Measurements from ENCODE around the gene FZR1.
"Not testable (repeated sequence)": the region's sequence is repeated elsewhere in the genome, so short reads cannot be mapped to it uniquely, and the experiment has no call there.

Gene FZR1

GRCh38 chr19:3503036-3503572 is 3.0 kb upstream of the FZR1 start:
- Histone ChIP-seq H3K4me2 (ENCODE audit: low read length) (no peak overlapping the region), H3K9ac (ENCODE audit: low read depth, low read length) (no peak overlapping the region), H3K27me3 (ENCODE audit: control insufficient read depth, insufficient read depth, low read length) (no peaks in the 10 kb centered on the region), H3K4me3 (ENCODE audit: low read length) (no peak overlapping the region), H3K4me1 (ENCODE audit: control insufficient read depth, insufficient read depth, low read length) (peaks cover 16% of the 10 kb centered on the region), H3K36me3 (ENCODE audit: insufficient read depth, low read length) (no peaks in the 10 kb centered on the region), H3K9me3 (replicated peaks; ENCODE audit: low read length) (no peaks in the 10 kb centered on the region)

DNA sequence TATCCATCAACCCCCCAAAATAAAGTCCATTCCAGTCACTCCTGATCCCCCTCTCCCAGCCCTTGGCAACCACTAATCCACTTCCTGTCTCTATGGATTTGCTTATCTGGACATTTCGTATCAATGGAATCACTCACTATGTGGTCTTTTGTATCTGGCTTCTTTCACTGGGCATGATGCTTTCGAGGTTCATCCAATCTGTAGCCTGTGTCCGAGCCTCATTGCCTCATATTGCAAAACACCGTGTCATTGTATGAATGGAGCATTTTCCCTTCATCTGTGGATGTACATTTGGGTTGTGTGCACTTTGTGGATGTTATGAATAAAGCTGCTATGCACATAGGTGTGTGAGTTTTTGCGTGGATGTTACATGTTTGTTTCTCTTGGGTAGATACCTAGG is 1.4 kb upstream of the FZR1 start:
- H3K4me1 ChIP-seq (ENCODE audit: control insufficient read depth, insufficient read depth, low read length), result peaks cover 28% of the 10 kb centered on the region

GRCh38 chr19:3506384-3507340 is 551 bp downstream of the FZR1 start:
- peaks cover 30% of the 10 kb centered on the region for H3K4me1 ChIP-seq (ENCODE audit: control insufficient read depth, insufficient read depth, low read length)

More for the DNA sequence above, 1.4 kb upstream of the FZR1 start:
- Histone ChIP-seq H3K9me3 (replicated peaks; ENCODE audit: low read length) (no peaks in the 10 kb centered on the region), H3K27me3 (ENCODE audit: control insufficient read depth, insufficient read depth, low read length) (no peaks in the 10 kb centered on the region), H3K4me2 (ENCODE audit: low read length) (no peak overlapping the region), H3K36me3 (ENCODE audit: insufficient read depth, low read length) (peaks cover 4% of the 10 kb centered on the region), H3K4me3 (ENCODE audit: low read length) (no peak overlapping the region), H3K9ac (ENCODE audit: low read depth, low read length) (no peak overlapping the region)

DNA sequence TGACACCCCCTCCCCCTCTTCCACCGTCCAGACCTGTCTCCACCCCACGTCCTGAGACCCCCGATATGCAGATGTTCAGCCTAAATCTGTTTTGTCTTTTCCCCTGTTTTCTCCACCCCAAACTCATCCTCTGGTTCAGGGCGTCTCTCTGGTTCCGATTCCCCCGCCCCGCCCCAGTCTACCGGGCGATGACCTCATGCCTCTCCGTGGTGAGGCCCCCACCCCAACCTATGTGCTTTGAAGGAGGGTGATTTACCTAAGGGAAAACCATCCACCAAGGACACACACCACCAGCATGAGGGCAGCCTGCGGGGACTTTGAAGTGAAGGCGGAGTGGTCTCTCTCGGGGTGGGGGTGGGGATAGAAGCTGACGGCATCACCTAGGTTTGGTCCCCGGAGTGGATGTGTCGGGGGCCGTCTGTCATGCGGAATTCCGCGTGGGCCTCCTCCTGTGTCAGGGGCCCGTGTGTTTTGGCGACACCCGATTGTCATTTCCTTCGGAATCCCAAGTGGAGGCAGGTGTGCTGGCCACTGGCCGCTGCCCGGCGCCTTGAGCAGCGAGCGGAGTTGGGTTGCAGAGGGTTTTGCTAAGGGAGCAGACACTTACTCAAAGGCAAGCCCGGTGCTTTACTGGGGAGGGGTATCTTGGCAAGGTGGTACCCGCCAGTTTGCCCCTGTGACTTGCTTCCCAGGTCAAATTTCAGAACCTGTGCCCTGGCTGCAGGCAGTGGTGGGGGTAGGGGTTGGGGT is 1.4 kb downstream of the FZR1 start:
- Histone ChIP-seq H3K4me1 (ENCODE audit: control insufficient read depth, insufficient read depth, low read length) (peaks cover 30% of the 10 kb centered on the region), H3K9ac (ENCODE audit: low read depth, low read length) (peak overlapping the region; percentile 93), H3K27me3 (ENCODE audit: control insufficient read depth, insufficient read depth, low read length) (no peaks in the 10 kb centered on the region), H3K36me3 (ENCODE audit: insufficient read depth, low read length) (peaks cover 23% of the 10 kb centered on the region), H3K4me2 (ENCODE audit: low read length) (peak overlapping the region; percentile 96), H3K9me3 (replicated peaks; ENCODE audit: low read length) (no peaks in the 10 kb centered on the region), H3K4me3 (ENCODE audit: low read length) (peak overlapping the region; percentile 99)

More at GRCh38 chr19:3506384-3507340, 551 bp downstream of the FZR1 start:
- Histone ChIP-seq H3K36me3 (ENCODE audit: insufficient read depth, low read length) (peaks cover 18% of the 10 kb centered on the region), H3K4me3 (ENCODE audit: low read length) (peak overlapping the region; percentile 99), H3K4me2 (ENCODE audit: low read length) (peak overlapping the region; percentile 96), H3K9ac (ENCODE audit: low read depth, low read length) (peak overlapping the region; percentile 93), H3K9me3 (replicated peaks; ENCODE audit: low read length) (no peaks in the 10 kb centered on the region), H3K27me3 (ENCODE audit: control insufficient read depth, insufficient read depth, low read length) (no peaks in the 10 kb centered on the region)

GRCh38 chr19:3508121-3508661 is 2.1 kb downstream of the FZR1 start:
- H3K9me3 ChIP-seq (replicated peaks; ENCODE audit: low read length); H3K27me3 ChIP-seq (ENCODE audit: control insufficient read depth, insufficient read depth, low read length); H3K9ac ChIP-seq (ENCODE audit: low read depth, low read length): not testable (repeated sequence)
- peak overlapping the region; percentile 96 for H3K4me2 ChIP-seq (ENCODE audit: low read length)
- H3K4me1 ChIP-seq (ENCODE audit: control insufficient read depth, insufficient read depth, low read length), result peaks cover 30% of the 10 kb centered on the region
- H3K4me3 ChIP-seq (ENCODE audit: low read length), result peak overlapping the region; percentile 99
- H3K36me3 ChIP-seq (ENCODE audit: insufficient read depth, low read length), result peaks cover 26% of the 10 kb centered on the region

DNA sequence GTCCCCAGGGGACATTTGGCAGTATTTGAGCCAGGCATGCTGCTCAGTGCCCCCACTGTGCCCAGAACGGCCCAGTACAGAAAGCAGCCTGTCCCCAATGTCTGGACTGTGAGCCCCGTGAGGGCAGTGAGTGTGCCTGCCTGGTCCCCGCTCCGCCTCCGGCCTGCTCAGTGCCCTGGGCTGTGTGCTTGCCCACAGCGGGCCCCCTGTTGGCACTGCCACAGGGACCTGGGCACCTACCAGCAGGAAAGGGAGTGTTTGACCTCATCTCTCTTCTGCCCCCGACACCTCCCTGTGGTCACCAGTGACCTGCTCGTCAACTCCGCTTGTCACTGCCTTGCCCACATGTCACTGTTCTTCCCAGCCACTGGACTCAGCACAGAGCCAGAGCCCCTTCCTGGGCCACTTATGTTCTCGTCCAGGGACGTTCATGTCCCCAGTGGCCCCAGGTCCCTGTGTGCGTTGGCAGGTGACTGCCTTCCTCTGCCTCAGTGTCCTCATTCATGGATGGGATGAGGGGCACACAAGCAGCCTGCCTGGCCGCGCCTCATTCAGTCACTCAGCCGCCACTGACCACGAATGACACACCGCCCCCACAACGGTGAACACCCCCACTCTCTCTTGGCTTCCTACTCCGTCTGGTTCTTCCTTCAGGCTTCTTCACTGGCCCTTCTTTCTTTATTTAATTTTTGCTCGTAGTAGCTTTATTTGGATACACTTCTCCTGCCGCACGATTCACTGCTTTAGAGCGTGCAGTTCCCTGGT is 2.8 kb downstream of the FZR1 start:
- H3K4me1 ChIP-seq (ENCODE audit: control insufficient read depth, insufficient read depth, low read length), result peaks cover 36% of the 10 kb centered on the region
- no peak overlapping the region for H3K4me3 ChIP-seq (ENCODE audit: low read length)
- no peaks in the 10 kb centered on the region for H3K27me3 ChIP-seq (ENCODE audit: control insufficient read depth, insufficient read depth, low read length)
- H3K9ac ChIP-seq (ENCODE audit: low read depth, low read length), result no peak overlapping the region
- H3K36me3 ChIP-seq (ENCODE audit: insufficient read depth, low read length), result peaks cover 30% of the 10 kb centered on the region
- peak overlapping the region; percentile 37 for H3K4me2 ChIP-seq (ENCODE audit: low read length)
- H3K9me3 ChIP-seq (replicated peaks; ENCODE audit: low read length), result no peaks in the 10 kb centered on the region

- Histone ChIP-seq H3K36me3 (ENCODE audit: insufficient read depth, low read length) (peaks cover 30% of the 10 kb centered on the region), H3K9ac (ENCODE audit: low read depth, low read length) (no peak overlapping the region), H3K4me1 (ENCODE audit: control insufficient read depth, insufficient read depth, low read length) (peaks cover 43% of the 10 kb centered on the region), H3K27me3 (ENCODE audit: control insufficient read depth, insufficient read depth, low read length) (no peaks in the 10 kb centered on the region), H3K9me3 (replicated peaks; ENCODE audit: low read length) (no peaks in the 10 kb centered on the region), H3K4me3 (ENCODE audit: low read length) (no peak overlapping the region), H3K4me2 (ENCODE audit: low read length) (no peak overlapping the region)
These were observed 3.5 kb downstream of the FZR1 start for GRCh38 chr19:3509566-3509989.

- peaks cover 43% of the 10 kb centered on the region for H3K4me1 ChIP-seq (ENCODE audit: control insufficient read depth, insufficient read depth, low read length)
- H3K4me2 ChIP-seq (ENCODE audit: low read length), result no peak overlapping the region
- no peak overlapping the region for H3K4me3 ChIP-seq (ENCODE audit: low read length)
- no peaks in the 10 kb centered on the region for H3K9me3 ChIP-seq (replicated peaks; ENCODE audit: low read length)
- H3K27me3 ChIP-seq (ENCODE audit: control insufficient read depth, insufficient read depth, low read length), result no peaks in the 10 kb centered on the region
- peaks cover 30% of the 10 kb centered on the region for H3K36me3 ChIP-seq (ENCODE audit: insufficient read depth, low read length)
- no peak overlapping the region for H3K9ac ChIP-seq (ENCODE audit: low read depth, low read length)
These were observed 4.6 kb downstream of the FZR1 start for GRCh38 chr19:3510727-3511126.

- H3K36me3 ChIP-seq (ENCODE audit: insufficient read depth, low read length), result peaks cover 30% of the 10 kb centered on the region
- no peak overlapping the region for H3K9ac ChIP-seq (ENCODE audit: low read depth, low read length)
- H3K27me3 ChIP-seq (ENCODE audit: control insufficient read depth, insufficient read depth, low read length), result no peaks in the 10 kb centered on the region
- no peak overlapping the region for H3K4me3 ChIP-seq (ENCODE audit: low read length)
- H3K9me3 ChIP-seq (replicated peaks; ENCODE audit: low read length), result no peaks in the 10 kb centered on the region
- peaks cover 51% of the 10 kb centered on the region for H3K4me1 ChIP-seq (ENCODE audit: control insufficient read depth, insufficient read depth, low read length)
- no peak overlapping the region for H3K4me2 ChIP-seq (ENCODE audit: low read length)
These were observed 5.6 kb downstream of the FZR1 start for GRCh38 chr19:3511506-3512251.

DNA sequence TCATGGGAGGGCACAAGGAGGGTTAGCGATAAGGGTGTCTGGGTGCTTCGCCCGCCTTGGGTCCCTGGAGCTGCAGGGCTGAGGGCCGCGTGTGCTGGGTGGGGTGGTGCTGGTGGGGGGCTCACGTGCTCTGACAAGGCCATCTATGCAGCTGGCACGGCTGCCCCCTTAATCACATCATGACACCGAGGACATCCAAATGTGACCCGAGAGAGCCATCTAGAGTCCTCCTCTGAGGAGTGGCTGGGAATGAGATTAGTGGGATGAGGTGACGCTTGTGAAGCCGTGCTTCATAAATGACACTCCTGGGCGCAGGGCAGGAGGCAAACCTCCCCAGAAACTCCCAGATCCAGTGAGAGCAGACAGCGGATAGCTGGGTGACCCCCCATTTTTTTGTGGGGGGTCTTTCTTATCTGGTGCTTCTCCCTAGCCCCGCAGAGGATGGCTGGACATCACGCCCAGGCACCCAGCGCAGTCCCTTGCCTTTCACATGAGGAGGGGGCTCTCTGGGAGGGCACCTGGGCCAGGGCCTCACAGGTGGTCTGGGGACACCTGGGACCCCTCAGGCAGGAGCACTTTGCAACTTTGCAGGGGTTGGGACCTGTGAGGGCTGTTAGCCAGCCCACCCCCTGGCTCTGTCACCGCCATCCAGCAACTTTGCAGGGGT is 6.6 kb downstream of the FZR1 start:
- Histone ChIP-seq H3K4me2 (ENCODE audit: low read length) (no peak overlapping the region), H3K4me1 (ENCODE audit: control insufficient read depth, insufficient read depth, low read length) (peaks cover 45% of the 10 kb centered on the region), H3K36me3 (ENCODE audit: insufficient read depth, low read length) (peaks cover 30% of the 10 kb centered on the region)

More for the DNA sequence above, 6.6 kb downstream of the FZR1 start:
- Histone ChIP-seq H3K4me3 (ENCODE audit: low read length) (no peak overlapping the region), H3K9me3 (replicated peaks; ENCODE audit: low read length) (no peaks in the 10 kb centered on the region), H3K9ac (ENCODE audit: low read depth, low read length) (no peak overlapping the region), H3K27me3 (ENCODE audit: control insufficient read depth, insufficient read depth, low read length) (no peaks in the 10 kb centered on the region)
